ENCODE results near the gene C11orf68.

Gene C11orf68

GRCh38 chr11:65883786-65884715 lies 34.8 kb downstream of the C11orf68 start:
- peaks cover 42% of the 10 kb centered on the region for H3K4me1 Mint-ChIP-seq (ENCODE audit: low read depth)
- no peaks in the 10 kb centered on the region for H3K9me3 Mint-ChIP-seq
- peaks cover 23% of the 10 kb centered on the region for H3K36me3 Mint-ChIP-seq (ENCODE audit: low read depth)
- H3K27ac Mint-ChIP-seq, result peak overlapping the region; percentile 65
- H3K4me3 Mint-ChIP-seq, result no peak overlapping the region
- H3K27me3 Mint-ChIP-seq (ENCODE audit: low read depth), result no peaks in the 10 kb centered on the region

- Mint-ChIP-seq H3K9me3 (no peaks in the 10 kb centered on the region), H3K36me3 (ENCODE audit: low read depth) (peaks cover 21% of the 10 kb centered on the region), H3K4me3 (no peak overlapping the region), H3K27me3 (ENCODE audit: low read depth) (no peaks in the 10 kb centered on the region), H3K27ac (no peak overlapping the region), H3K4me1 (ENCODE audit: low read depth) (peaks cover 37% of the 10 kb centered on the region)
Observed at GRCh38 chr11:65883058-65883761, 35.7 kb downstream of the C11orf68 start.

GRCh38 chr11:65882120-65883057 lies 36.5 kb downstream of the C11orf68 start:
- Mint-ChIP-seq H3K27me3 (ENCODE audit: low read depth) (no peaks in the 10 kb centered on the region), H3K4me3 (no peak overlapping the region), H3K27ac (no peak overlapping the region), H3K4me1 (ENCODE audit: low read depth) (peaks cover 36% of the 10 kb centered on the region), H3K9me3 (no peaks in the 10 kb centered on the region), H3K36me3 (ENCODE audit: low read depth) (peaks cover 20% of the 10 kb centered on the region)

- H3K36me3 Mint-ChIP-seq (ENCODE audit: low read depth), result peaks cover 14% of the 10 kb centered on the region
- H3K9me3 Mint-ChIP-seq, result no peaks in the 10 kb centered on the region
- no peaks in the 10 kb centered on the region for H3K27me3 Mint-ChIP-seq (ENCODE audit: low read depth)
- H3K4me1 Mint-ChIP-seq (ENCODE audit: low read depth), result peaks cover 28% of the 10 kb centered on the region
- peak overlapping the region; percentile 76 for H3K27ac Mint-ChIP-seq
- peak overlapping the region; percentile 48 for H3K4me3 Mint-ChIP-seq
Observed at GRCh38 chr11:65880844-65881421, 37.9 kb downstream of the C11orf68 start.

GRCh38 chr11:65880027-65880426 lies 38.8 kb downstream of the C11orf68 start:
- H3K27ac Mint-ChIP-seq, result no peak overlapping the region
- peaks cover 23% of the 10 kb centered on the region for H3K4me1 Mint-ChIP-seq (ENCODE audit: low read depth)
- no peaks in the 10 kb centered on the region for H3K9me3 Mint-ChIP-seq
- H3K4me3 Mint-ChIP-seq, result no peak overlapping the region
- H3K36me3 Mint-ChIP-seq (ENCODE audit: low read depth), result peaks cover 11% of the 10 kb centered on the region
- H3K27me3 Mint-ChIP-seq (ENCODE audit: low read depth), result no peaks in the 10 kb centered on the region

- peak within 1 kb of the TSS; percentile 48 for H3K4me3 Mint-ChIP-seq
- H3K4me1 Mint-ChIP-seq (ENCODE audit: low read depth), result peaks cover 19% of the 10 kb centered on the region
- peak within 1 kb of the TSS; percentile 76 for H3K27ac Mint-ChIP-seq
- peaks cover 9% of the 10 kb centered on the region for H3K36me3 Mint-ChIP-seq (ENCODE audit: low read depth)
- no peaks in the 10 kb centered on the region for H3K9me3 Mint-ChIP-seq
- no peaks in the 10 kb centered on the region for H3K27me3 Mint-ChIP-seq (ENCODE audit: low read depth)
Observed at GRCh38 chr11:65879617-65880016, 39.2 kb downstream of the C11orf68 start, which contains the start of gene CTSW. CTSW (plus strand) TSS chr11:65879837; CDS start chr11:65879855, 18 bp downstream.

- Mint-ChIP-seq H3K9me3 (no peaks in the 10 kb centered on the region), H3K27ac (peak overlapping the region; percentile 87), H3K36me3 (ENCODE audit: low read depth) (no peaks in the 10 kb centered on the region), H3K4me3 (peak overlapping the region; percentile 93), H3K4me1 (ENCODE audit: low read depth) (peaks cover 15% of the 10 kb centered on the region), H3K27me3 (ENCODE audit: low read depth) (peaks cover 5% of the 10 kb centered on the region)
Observed at GRCh38 chr11:65873318-65874156, 45.3 kb downstream of the C11orf68 start.

- no peaks in the 10 kb centered on the region for H3K36me3 Mint-ChIP-seq (ENCODE audit: low read depth)
- H3K9me3 Mint-ChIP-seq, result no peaks in the 10 kb centered on the region
- peaks cover 5% of the 10 kb centered on the region for H3K27me3 Mint-ChIP-seq (ENCODE audit: low read depth)
- H3K4me3 Mint-ChIP-seq, result peak within 1 kb of the TSS; percentile 93
- H3K27ac Mint-ChIP-seq, result peak within 1 kb of the TSS; percentile 87
- H3K4me1 Mint-ChIP-seq (ENCODE audit: low read depth), result peaks cover 13% of the 10 kb centered on the region
Observed at GRCh38 chr11:65872586-65873317, 46.1 kb downstream of the C11orf68 start, which contains the start of gene EFEMP2. EFEMP2 (minus strand) TSS chr11:65872800; CDS start chr11:65872354, 446 bp downstream.

GRCh38 chr11:65871811-65872548 lies 46.9 kb downstream of the C11orf68 start:
- H3K4me1 Mint-ChIP-seq (ENCODE audit: low read depth), result peaks cover 15% of the 10 kb centered on the region
- no peaks in the 10 kb centered on the region for H3K9me3 Mint-ChIP-seq
- peaks cover 5% of the 10 kb centered on the region for H3K27me3 Mint-ChIP-seq (ENCODE audit: low read depth)
- no peak overlapping the region for H3K27ac Mint-ChIP-seq
- H3K36me3 Mint-ChIP-seq (ENCODE audit: low read depth), result peaks cover 4% of the 10 kb centered on the region
- H3K4me3 Mint-ChIP-seq, result peak overlapping the region; percentile 28

GRCh38 chr11:65870706-65871681 lies 47.9 kb downstream of the C11orf68 start:
- H3K27me3 Mint-ChIP-seq (ENCODE audit: low read depth), result peaks cover 5% of the 10 kb centered on the region
- H3K4me3 Mint-ChIP-seq, result peak overlapping the region; percentile 40
- H3K27ac Mint-ChIP-seq, result peak overlapping the region; percentile 15
- H3K9me3 Mint-ChIP-seq, result no peaks in the 10 kb centered on the region
- peaks cover 16% of the 10 kb centered on the region for H3K4me1 Mint-ChIP-seq (ENCODE audit: low read depth)
- peaks cover 7% of the 10 kb centered on the region for H3K36me3 Mint-ChIP-seq (ENCODE audit: low read depth)

- H3K27me3 Mint-ChIP-seq (ENCODE audit: low read depth), result peaks cover 5% of the 10 kb centered on the region
- peaks cover 16% of the 10 kb centered on the region for H3K4me1 Mint-ChIP-seq (ENCODE audit: low read depth)
- H3K36me3 Mint-ChIP-seq (ENCODE audit: low read depth), result peaks cover 9% of the 10 kb centered on the region
- H3K27ac Mint-ChIP-seq, result peak overlapping the region; percentile 15
- no peak overlapping the region for H3K4me3 Mint-ChIP-seq
- H3K9me3 Mint-ChIP-seq, result no peaks in the 10 kb centered on the region
Observed at GRCh38 chr11:65870307-65870658, 48.6 kb downstream of the C11orf68 start.

All from T-helper 1 cell treated with Interleukin-12 subunit alpha and Interleukin-12 subunit beta and Interleukin-4 antibody, amounts not matched to agents 30 μg/mL and 1 μg/mL, for 36 hours (primary cell).